ENCODE data around the gene MCM9.

DNA sequence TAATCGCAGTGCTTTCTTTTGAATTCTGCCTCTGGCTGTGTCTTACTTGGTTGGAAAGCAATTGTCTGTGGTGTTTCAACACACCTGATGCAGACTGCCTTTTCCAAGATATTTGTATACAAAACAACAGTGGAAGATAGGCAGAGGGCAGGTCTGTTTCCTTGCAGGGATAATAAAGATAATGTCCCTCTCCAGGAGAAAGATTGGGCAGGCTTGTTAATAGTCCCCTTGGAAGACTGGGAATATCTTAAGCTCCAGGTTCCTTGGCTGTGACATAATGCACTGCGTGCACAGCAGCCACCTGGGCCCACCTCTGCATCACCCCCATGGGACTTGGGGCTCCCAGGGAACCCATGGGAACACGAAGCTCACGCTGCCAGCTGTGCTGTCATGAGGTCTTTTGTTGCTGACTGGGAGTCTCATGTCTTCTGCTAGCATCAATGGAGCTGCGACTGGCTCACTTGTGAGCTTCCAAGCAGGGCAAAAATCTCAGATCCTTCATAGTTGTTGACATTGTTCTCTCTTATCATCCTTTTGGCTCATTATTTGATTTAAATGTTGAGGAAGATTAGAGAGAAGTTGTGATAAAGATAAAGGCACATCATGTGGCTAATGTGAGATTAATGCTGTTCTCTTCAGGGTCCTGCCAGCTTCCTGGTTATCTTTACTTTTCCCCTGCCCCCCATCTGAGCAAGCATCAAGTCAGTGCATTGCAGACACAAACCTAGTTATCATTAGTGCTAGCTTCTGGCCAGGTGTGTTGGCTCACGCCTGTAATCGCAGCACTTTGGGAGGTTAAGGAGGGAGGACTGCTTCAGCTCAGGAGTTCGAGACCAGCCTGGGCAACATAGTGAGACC is 148.1 kb downstream of the MCM9 start:
- TF ChIP-seq CHD2 (IDR thresholded peaks at IDR 0.05; ENCODE audit: low read length, partially characterized antibody) (no peak), RNF2 (IDR thresholded peaks at IDR 0.05; ENCODE audit: borderline replicate concordance, low read depth) (no peak), CBX2 (IDR thresholded peaks at IDR 0.05; ENCODE audit: borderline replicate concordance, low read depth) (no peak), CHD4 (IDR thresholded peaks at IDR 0.05; ENCODE audit: borderline replicate concordance) (no peak), EP300 (IDR thresholded peaks at IDR 0.05) (no peak), RFX5 (IDR thresholded peaks at IDR 0.05) (no peak), POLR2A (IDR thresholded peaks at IDR 0.05; ENCODE audit: low read length) (no peak)
- TF ChIP-seq, protein P1, sequence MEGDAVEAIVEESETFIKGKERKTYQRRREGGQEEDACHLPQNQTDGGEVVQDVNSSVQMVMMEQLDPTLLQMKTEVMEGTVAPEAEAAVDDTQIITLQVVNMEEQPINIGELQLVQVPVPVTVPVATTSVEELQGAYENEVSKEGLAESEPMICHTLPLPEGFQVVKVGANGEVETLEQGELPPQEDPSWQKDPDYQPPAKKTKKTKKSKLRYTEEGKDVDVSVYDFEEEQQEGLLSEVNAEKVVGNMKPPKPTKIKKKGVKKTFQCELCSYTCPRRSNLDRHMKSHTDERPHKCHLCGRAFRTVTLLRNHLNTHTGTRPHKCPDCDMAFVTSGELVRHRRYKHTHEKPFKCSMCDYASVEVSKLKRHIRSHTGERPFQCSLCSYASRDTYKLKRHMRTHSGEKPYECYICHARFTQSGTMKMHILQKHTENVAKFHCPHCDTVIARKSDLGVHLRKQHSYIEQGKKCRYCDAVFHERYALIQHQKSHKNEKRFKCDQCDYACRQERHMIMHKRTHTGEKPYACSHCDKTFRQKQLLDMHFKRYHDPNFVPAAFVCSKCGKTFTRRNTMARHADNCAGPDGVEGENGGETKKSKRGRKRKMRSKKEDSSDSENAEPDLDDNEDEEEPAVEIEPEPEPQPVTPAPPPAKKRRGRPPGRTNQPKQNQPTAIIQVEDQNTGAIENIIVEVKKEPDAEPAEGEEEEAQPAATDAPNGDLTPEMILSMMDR (IDR thresholded peaks at IDR 0.05): no peak
- TF ChIP-seq, protein P2, sequence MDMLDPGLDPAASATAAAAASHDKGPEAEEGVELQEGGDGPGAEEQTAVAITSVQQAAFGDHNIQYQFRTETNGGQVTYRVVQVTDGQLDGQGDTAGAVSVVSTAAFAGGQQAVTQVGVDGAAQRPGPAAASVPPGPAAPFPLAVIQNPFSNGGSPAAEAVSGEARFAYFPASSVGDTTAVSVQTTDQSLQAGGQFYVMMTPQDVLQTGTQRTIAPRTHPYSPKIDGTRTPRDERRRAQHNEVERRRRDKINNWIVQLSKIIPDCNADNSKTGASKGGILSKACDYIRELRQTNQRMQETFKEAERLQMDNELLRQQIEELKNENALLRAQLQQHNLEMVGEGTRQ (IDR thresholded peaks at IDR 0.05): no peak
- TF ChIP-seq, protein P3, sequence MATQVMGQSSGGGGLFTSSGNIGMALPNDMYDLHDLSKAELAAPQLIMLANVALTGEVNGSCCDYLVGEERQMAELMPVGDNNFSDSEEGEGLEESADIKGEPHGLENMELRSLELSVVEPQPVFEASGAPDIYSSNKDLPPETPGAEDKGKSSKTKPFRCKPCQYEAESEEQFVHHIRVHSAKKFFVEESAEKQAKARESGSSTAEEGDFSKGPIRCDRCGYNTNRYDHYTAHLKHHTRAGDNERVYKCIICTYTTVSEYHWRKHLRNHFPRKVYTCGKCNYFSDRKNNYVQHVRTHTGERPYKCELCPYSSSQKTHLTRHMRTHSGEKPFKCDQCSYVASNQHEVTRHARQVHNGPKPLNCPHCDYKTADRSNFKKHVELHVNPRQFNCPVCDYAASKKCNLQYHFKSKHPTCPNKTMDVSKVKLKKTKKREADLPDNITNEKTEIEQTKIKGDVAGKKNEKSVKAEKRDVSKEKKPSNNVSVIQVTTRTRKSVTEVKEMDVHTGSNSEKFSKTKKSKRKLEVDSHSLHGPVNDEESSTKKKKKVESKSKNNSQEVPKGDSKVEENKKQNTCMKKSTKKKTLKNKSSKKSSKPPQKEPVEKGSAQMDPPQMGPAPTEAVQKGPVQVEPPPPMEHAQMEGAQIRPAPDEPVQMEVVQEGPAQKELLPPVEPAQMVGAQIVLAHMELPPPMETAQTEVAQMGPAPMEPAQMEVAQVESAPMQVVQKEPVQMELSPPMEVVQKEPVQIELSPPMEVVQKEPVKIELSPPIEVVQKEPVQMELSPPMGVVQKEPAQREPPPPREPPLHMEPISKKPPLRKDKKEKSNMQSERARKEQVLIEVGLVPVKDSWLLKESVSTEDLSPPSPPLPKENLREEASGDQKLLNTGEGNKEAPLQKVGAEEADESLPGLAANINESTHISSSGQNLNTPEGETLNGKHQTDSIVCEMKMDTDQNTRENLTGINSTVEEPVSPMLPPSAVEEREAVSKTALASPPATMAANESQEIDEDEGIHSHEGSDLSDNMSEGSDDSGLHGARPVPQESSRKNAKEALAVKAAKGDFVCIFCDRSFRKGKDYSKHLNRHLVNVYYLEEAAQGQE (IDR thresholded peaks at IDR 0.05): no peak

Data from A549 (cell line).